WTC11 (cell line): ENCODE results near the gene VTI1B. TPM values are rescaled to one million over a fixed set of nuclear protein-coding genes. Genes with fewer than 3 reads are reported as not detected.

Source experiments
- ATAC-seq: fragments of 200-7000 bp; cut with Tn5 transposase; 2 replicates; pipeline ENCODE4 v1.10.0; 2021; ENCODE audit warnings: mild to moderate bottlenecking, moderate library complexity
- CTCF ChIA-PET: fragments of 300-600 bp; sonication (Branson Sonifier 250); formaldehyde crosslinking; loops from one replicate; lab custom pipeline; 2021; ENCODE audit warnings: antibody characterized with exemption; lab: Charles Lee
- POLR2A ChIA-PET: fragments of 350-600 bp; sonication (Branson Sonifier 250); formaldehyde crosslinking; loops from one replicate; lab custom pipeline; 2021; ENCODE audit warnings: antibody characterized with exemption; lab: Charles Lee
- DNase-seq: peaks from one replicate; pipeline ENCODE4 v3.0.0; 2021; ENCODE audit warnings: low spot score
- H3K27ac Mint-ChIP-seq: 2 replicates; pipeline ENCODE4 v1.8.0; 2021; ENCODE audit warnings: mixed read lengths
- H3K27me3 Mint-ChIP-seq: 2 replicates; pipeline ENCODE4 v1.8.0; 2021; ENCODE audit warnings: low read depth, mild to moderate bottlenecking, moderate library complexity, mixed read lengths
- H3K36me3 Mint-ChIP-seq: 2 replicates; pipeline ENCODE4 v1.8.0; 2021; ENCODE audit warnings: mixed read lengths
- H3K4me1 Mint-ChIP-seq: 2 replicates; pipeline ENCODE4 v1.8.0; 2022; ENCODE audit warnings: mixed read lengths
- H3K4me3 Mint-ChIP-seq: 2 replicates; pipeline ENCODE4 v1.8.0; 2021; ENCODE audit warnings: mild to moderate bottlenecking, moderate library complexity, mixed read lengths
- H3K9me3 Mint-ChIP-seq: 2 replicates; pipeline ENCODE4 v1.8.0; 2021; ENCODE audit warnings: mixed read lengths
- ATF6 ChIP-seq: sonication (generic); formaldehyde crosslinking; IDR thresholded peaks from 2 replicates; pipeline ENCODE4 v1.8.1; 2023; ENCODE audit warnings: mild to moderate bottlenecking, missing genetic modification reagents
- E2F4 ChIP-seq: sonication (generic); formaldehyde crosslinking; IDR thresholded peaks from 2 replicates; pipeline ENCODE4 v1.8.1; 2022; ENCODE audit warnings: low read depth, mild to moderate bottlenecking, moderate library complexity, missing genetic modification reagents, borderline replicate concordance
- EMX1 ChIP-seq: fragments of 250-450 bp; sonication (Bioruptor Pico); IDR thresholded peaks from 2 replicates; pipeline ENCODE4 v1.8.0; 2021; ENCODE audit warnings: mild to moderate bottlenecking
- ETV6 ChIP-seq: sonication (generic); formaldehyde crosslinking; IDR thresholded peaks from 2 replicates; pipeline ENCODE4 v1.8.1; 2022; ENCODE audit warnings: mild to moderate bottlenecking, missing genetic modification reagents
- GABPB1 ChIP-seq: sonication (generic); formaldehyde crosslinking; IDR thresholded peaks from 2 replicates; pipeline ENCODE4 v1.8.1; 2023; ENCODE audit warnings: mild to moderate bottlenecking, missing genetic modification reagents
- HMGXB4 ChIP-seq: sonication (generic); formaldehyde crosslinking; IDR thresholded peaks from 2 replicates; pipeline ENCODE4 v1.8.1; 2023; ENCODE audit warnings: mild to moderate bottlenecking, moderate library complexity, missing genetic modification reagents
- IRF2 ChIP-seq: sonication (generic); formaldehyde crosslinking; IDR thresholded peaks from 2 replicates; pipeline ENCODE4 v1.8.0; 2022; ENCODE audit warnings: low read depth, missing genetic modification reagents, borderline replicate concordance
- NFATC4 ChIP-seq: fragments of 250-450 bp; sonication (Bioruptor Pico); IDR thresholded peaks from 2 replicates; pipeline ENCODE4 v1.9.0; 2021; ENCODE audit warnings: mild to moderate bottlenecking
- SMAD3 ChIP-seq: sonication (generic); formaldehyde crosslinking; IDR thresholded peaks from 2 replicates; pipeline ENCODE4 v1.8.0; 2022; ENCODE audit warnings: missing genetic modification reagents, mild to moderate bottlenecking, borderline replicate concordance
- TEAD4 ChIP-seq: sonication (generic); formaldehyde crosslinking; IDR thresholded peaks from 2 replicates; pipeline ENCODE4 v1.8.0; 2022; ENCODE audit warnings: mild to moderate bottlenecking, missing genetic modification reagents
- USF1 ChIP-seq: sonication (generic); formaldehyde crosslinking; IDR thresholded peaks from 2 replicates; pipeline ENCODE4 v1.8.0; 2022; ENCODE audit warnings: mild to moderate bottlenecking, missing genetic modification reagents
- total RNA-seq: library from RNA; stranded (reverse); gene quantifications from 3 replicates; pipeline ENCODE4 v1.2.3, GENCODE V29; 2021
- TF ChIP-seq, protein P1 (sequence below): sonication (generic); formaldehyde crosslinking; IDR thresholded peaks from 2 replicates; pipeline ENCODE4 v1.8.0; 2022; ENCODE audit warnings: missing genetic modification reagents
- TF ChIP-seq, protein P2 (sequence below): fragments of 200-600 bp; IDR thresholded peaks from 2 replicates; pipeline ENCODE4 v1.8.0; 2022; ENCODE audit warnings: antibody characterized with exemption

Gene VTI1B
- total RNA-seq, 1 experiment from 2014 or later, result 108 TPM

DNA sequence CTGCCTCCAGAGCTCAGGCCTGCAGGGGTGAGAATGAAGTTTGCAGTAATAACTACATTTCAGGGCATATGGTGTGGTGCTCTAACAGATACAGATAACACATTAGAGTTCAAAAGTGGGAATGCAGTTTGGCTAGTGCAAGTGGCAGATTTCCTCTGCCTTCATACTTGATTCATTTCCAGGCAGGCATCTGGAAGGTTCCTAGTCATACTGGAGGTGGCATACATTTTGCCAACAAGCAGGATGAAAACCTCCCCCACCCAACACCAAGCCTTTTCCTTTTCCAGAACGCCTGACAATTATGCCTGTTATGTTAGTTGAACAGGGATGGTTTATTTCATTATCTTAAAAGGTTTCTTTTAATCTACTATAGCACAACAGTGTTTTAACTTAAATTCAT lies 24.3 kb downstream of the VTI1B start (continued):
- no peak for TF ChIP-seq E2F4 (CRISPR knock-in tag)
- TF ChIP-seq IRF2 (CRISPR knock-in tag), result no peak
- no peak for TF ChIP-seq GABPB1 (CRISPR knock-in tag)
- no peak for TF ChIP-seq EMX1
- TF ChIP-seq TEAD4, result no peak

GRCh38 chr14:67646131-67646530 lies 28.3 kb downstream of the VTI1B start:
- H3K4me1 Mint-ChIP-seq, result no peaks in the 10 kb centered on the region
- H3K4me3 Mint-ChIP-seq, result no peak overlapping the region
- peaks cover 37% of the 10 kb centered on the region for H3K36me3 Mint-ChIP-seq
- no peak overlapping the region for H3K27ac Mint-ChIP-seq
- TF ChIP-seq E2F4 (CRISPR knock-in tag), result no peak
- TF ChIP-seq, protein P1, sequence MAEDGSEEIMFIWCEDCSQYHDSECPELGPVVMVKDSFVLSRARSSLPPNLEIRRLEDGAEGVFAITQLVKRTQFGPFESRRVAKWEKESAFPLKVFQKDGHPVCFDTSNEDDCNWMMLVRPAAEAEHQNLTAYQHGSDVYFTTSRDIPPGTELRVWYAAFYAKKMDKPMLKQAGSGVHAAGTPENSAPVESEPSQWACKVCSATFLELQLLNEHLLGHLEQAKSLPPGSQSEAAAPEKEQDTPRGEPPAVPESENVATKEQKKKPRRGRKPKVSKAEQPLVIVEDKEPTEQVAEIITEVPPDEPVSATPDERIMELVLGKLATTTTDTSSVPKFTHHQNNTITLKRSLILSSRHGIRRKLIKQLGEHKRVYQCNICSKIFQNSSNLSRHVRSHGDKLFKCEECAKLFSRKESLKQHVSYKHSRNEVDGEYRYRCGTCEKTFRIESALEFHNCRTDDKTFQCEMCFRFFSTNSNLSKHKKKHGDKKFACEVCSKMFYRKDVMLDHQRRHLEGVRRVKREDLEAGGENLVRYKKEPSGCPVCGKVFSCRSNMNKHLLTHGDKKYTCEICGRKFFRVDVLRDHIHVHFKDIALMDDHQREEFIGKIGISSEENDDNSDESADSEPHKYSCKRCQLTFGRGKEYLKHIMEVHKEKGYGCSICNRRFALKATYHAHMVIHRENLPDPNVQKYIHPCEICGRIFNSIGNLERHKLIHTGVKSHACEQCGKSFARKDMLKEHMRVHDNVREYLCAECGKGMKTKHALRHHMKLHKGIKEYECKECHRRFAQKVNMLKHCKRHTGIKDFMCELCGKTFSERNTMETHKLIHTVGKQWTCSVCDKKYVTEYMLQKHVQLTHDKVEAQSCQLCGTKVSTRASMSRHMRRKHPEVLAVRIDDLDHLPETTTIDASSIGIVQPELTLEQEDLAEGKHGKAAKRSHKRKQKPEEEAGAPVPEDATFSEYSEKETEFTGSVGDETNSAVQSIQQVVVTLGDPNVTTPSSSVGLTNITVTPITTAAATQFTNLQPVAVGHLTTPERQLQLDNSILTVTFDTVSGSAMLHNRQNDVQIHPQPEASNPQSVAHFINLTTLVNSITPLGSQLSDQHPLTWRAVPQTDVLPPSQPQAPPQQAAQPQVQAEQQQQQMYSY (CRISPR knock-in tag), result no peak
- TF ChIP-seq HMGXB4, result no peak
- no peak for TF ChIP-seq IRF2 (CRISPR knock-in tag)
- no peak for TF ChIP-seq SMAD3
- no peak for TF ChIP-seq NFATC4
- TF ChIP-seq GABPB1 (CRISPR knock-in tag), result no peak
- no peak for TF ChIP-seq TEAD4
- no peak for TF ChIP-seq USF1 (CRISPR knock-in tag)
- TF ChIP-seq ATF6, result no peak
- TF ChIP-seq, protein P2, sequence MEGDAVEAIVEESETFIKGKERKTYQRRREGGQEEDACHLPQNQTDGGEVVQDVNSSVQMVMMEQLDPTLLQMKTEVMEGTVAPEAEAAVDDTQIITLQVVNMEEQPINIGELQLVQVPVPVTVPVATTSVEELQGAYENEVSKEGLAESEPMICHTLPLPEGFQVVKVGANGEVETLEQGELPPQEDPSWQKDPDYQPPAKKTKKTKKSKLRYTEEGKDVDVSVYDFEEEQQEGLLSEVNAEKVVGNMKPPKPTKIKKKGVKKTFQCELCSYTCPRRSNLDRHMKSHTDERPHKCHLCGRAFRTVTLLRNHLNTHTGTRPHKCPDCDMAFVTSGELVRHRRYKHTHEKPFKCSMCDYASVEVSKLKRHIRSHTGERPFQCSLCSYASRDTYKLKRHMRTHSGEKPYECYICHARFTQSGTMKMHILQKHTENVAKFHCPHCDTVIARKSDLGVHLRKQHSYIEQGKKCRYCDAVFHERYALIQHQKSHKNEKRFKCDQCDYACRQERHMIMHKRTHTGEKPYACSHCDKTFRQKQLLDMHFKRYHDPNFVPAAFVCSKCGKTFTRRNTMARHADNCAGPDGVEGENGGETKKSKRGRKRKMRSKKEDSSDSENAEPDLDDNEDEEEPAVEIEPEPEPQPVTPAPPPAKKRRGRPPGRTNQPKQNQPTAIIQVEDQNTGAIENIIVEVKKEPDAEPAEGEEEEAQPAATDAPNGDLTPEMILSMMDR, result no peak
- TF ChIP-seq ETV6, result no peak
- H3K27me3 Mint-ChIP-seq, result no peaks in the 10 kb centered on the region
- CTCF ChIA-PET, result no interaction called here
- POLR2A ChIA-PET, result no interaction called here
- ATAC-seq (no peak), DNase-seq (no peak)
- H3K9me3 Mint-ChIP-seq, result no peaks in the 10 kb centered on the region
